Caco-2 (cell line): ENCODE results near the gene CAND2. TPM values are rescaled to one million over a fixed set of nuclear protein-coding genes. Genes with fewer than 3 reads are reported as not detected.

Source experiments
- BruUV-seq: library from RNA; stranded (reverse); fragments of 400-500 nt; replicated peaks from 2 replicates; lab custom pipeline; 2021; lab: Mats Ljungman, UMichigan
- CTCF ChIA-PET: fragments of 300-600 bp; sonication (Branson Sonifier 250); formaldehyde crosslinking; loops from one replicate; lab custom pipeline; 2022; ENCODE audit warnings: antibody characterized with exemption; lab: Charles Lee
- POLR2A ChIA-PET: fragments of 300-600 bp; sonication (Branson Sonifier 250); formaldehyde crosslinking; loops from one replicate; lab custom pipeline; 2022; ENCODE audit warnings: antibody characterized with exemption; lab: Charles Lee
- DNase-seq, 2 experiments: peaks; one replicate each; pipeline versions ENCODE4 v3.0.0 to v3.0.0-alpha.2; 2020 to 2022
- H3K27me3 ChIP-seq: replicated peaks from 2 replicates; pipeline ENCODE4 v1.6.0; 2011; ENCODE audit warnings: low read length; ENCODE audit not compliant: control insufficient read depth, insufficient read depth
- H3K36me3 ChIP-seq: 2 replicates; pipeline ENCODE4 v1.5.1; 2011; ENCODE audit warnings: low read length; ENCODE audit not compliant: control insufficient read depth, insufficient read depth
- H3K4me1 ChIP-seq: fragments of 250-450 bp; sonication (Bioruptor Pico); 2 replicates; pipeline ENCODE4 v1.5.1; 2020; ENCODE audit warnings: mild to moderate bottlenecking
- H3K4me3 ChIP-seq: 2 replicates; pipeline ENCODE4 v1.5.1; 2011; ENCODE audit warnings: low read depth, mild to moderate bottlenecking, control low read depth, low read length
- H3K9me3 ChIP-seq: fragments of 250-450 bp; sonication (Bioruptor Pico); 2 replicates; pipeline ENCODE4 v1.5.1; 2020; ENCODE audit warnings: mild to moderate bottlenecking, moderate library complexity
- H3K27ac Mint-ChIP-seq: one replicate; pipeline ENCODE4 v1.8.0; 2022; ENCODE audit warnings: mixed read lengths; ENCODE audit not compliant: unreplicated experiment
- H3K27me3 Mint-ChIP-seq: one replicate; pipeline ENCODE4 v1.8.0; 2022; ENCODE audit warnings: mixed read lengths; ENCODE audit not compliant: insufficient read depth, unreplicated experiment
- H3K36me3 Mint-ChIP-seq: one replicate; pipeline ENCODE4 v1.8.0; 2022; ENCODE audit warnings: mild to moderate bottlenecking, mixed read lengths; ENCODE audit not compliant: insufficient read depth, unreplicated experiment
- H3K4me1 Mint-ChIP-seq: one replicate; pipeline ENCODE4 v1.8.0; 2022; ENCODE audit warnings: low read depth, mixed read lengths; ENCODE audit not compliant: unreplicated experiment
- H3K4me3 Mint-ChIP-seq: one replicate; pipeline ENCODE4 v1.8.0; 2022; ENCODE audit warnings: mild to moderate bottlenecking, moderate library complexity, mixed read lengths; ENCODE audit not compliant: unreplicated experiment
- H3K9me3 Mint-ChIP-seq: one replicate; pipeline ENCODE4 v1.8.0; 2022; ENCODE audit warnings: mixed read lengths; ENCODE audit not compliant: unreplicated experiment
- CTCF ChIP-seq, 2 experiments: fragments of 200-600 bp in 1 of 2; IDR thresholded peaks; 1 replicate in 1 of 2; 2 replicates in 1 of 2; pipeline versions ENCODE4 v1.5.1 to v1.8.0; 2011 to 2022; ENCODE audit warnings: antibody characterized with exemption in 1 of 2, control low read depth in 1 of 2, inconsistent platforms in 1 of 2, low read depth in 1 of 2, low read length in 1 of 2, mild to moderate bottlenecking in 1 of 2, moderate library complexity in 1 of 2; ENCODE audit not compliant: insufficient read depth in 1 of 2, severe bottlenecking in 1 of 2, unreplicated experiment in 1 of 2
- intact Hi-C: fragments of 100-400 bp; cut with micrococcal nuclease; formaldehyde crosslinking; loops from one replicate; pipeline ENCODE4 v1.10.0; 2022; ENCODE audit not compliant: unreplicated experiment
- total RNA-seq: library from RNA; stranded (reverse); gene quantifications from 2 replicates; pipeline ENCODE4 v1.2.3, GENCODE V29; 2022

CAND2 gene
- total RNA-seq, 1 experiment from 2014 or later = not detected

- Histone ChIP-seq H3K27me3 (no peaks in the 10 kb centered on the region), H3K9me3 (peaks cover 4% of the 10 kb centered on the region; the same call in 1 of the 2 replicates), H3K4me1 (peaks cover 5% of the 10 kb centered on the region; the same call in 1 of the 2 replicates), H3K4me3 (no peak overlapping the region), H3K36me3 (no peaks in the 10 kb centered on the region)
- peaks cover 21% of the 10 kb centered on the region for H3K9me3 Mint-ChIP-seq
- TF ChIP-seq CTCF (IDR thresholded peaks at IDR 0.05; ENCODE audit: insufficient read depth in 1 of 2, low read depth in 1 of 2, low read length in 1 of 2, severe bottlenecking in 1 of 2, unreplicated experiment in 1 of 2) = no peak
- peaks cover 8% of the 10 kb centered on the region for H3K4me1 Mint-ChIP-seq
- ChIA-PET POLR2A (no interaction called here), CTCF (interaction anchor here (0.7 kb wide), 1 partner anchor 22 kb away, joined by 3 read pairs; no protein-coding TSS in a partner anchor)
- DNase-seq = no peak
- no peaks in the 10 kb centered on the region for H3K27me3 Mint-ChIP-seq
- no peak overlapping the region for H3K4me3 Mint-ChIP-seq
- intact Hi-C loops = no loop called here
- no peaks in the 10 kb centered on the region for H3K36me3 Mint-ChIP-seq
- BruUV-seq = no TSS peak
- H3K27ac Mint-ChIP-seq = no peak overlapping the region
These were observed 70.4 kb downstream of the CAND2 start for GRCh38 chr3:12866836-12867235.

- DNase-seq = peak; percentile 84 to 85
- H3K4me1 ChIP-seq = peaks cover 5% of the 10 kb centered on the region; the same call in 1 of the 2 replicates
- no TSS peak for BruUV-seq
- Mint-ChIP-seq H3K9me3 (peaks cover 21% of the 10 kb centered on the region), H3K36me3 (no peaks in the 10 kb centered on the region), H3K27ac (no peak overlapping the region), H3K4me1 (peaks cover 8% of the 10 kb centered on the region), H3K27me3 (no peaks in the 10 kb centered on the region), H3K4me3 (peak overlapping the region; percentile 51)
- no peaks in the 10 kb centered on the region for H3K36me3 ChIP-seq
- ChIA-PET POLR2A (no interaction called here), CTCF (interaction anchor here (0.7 to 1.4 kb wide), 4 partner anchors 10 to 116 kb away, joined by 5 to 13 read pairs (median 5); no protein-coding TSS in a partner anchor)
- H3K27me3 ChIP-seq = no peaks in the 10 kb centered on the region
- H3K9me3 ChIP-seq = peaks cover 4% of the 10 kb centered on the region; the same call in 1 of the 2 replicates
- peak; percentile 83 to 95 for TF ChIP-seq CTCF (IDR thresholded peaks at IDR 0.05; ENCODE audit: insufficient read depth in 1 of 2, low read depth in 1 of 2, low read length in 1 of 2, severe bottlenecking in 1 of 2, unreplicated experiment in 1 of 2)
- intact Hi-C loops = loop anchor here (1.0 kb wide), 3 partner anchors 24 to 127 kb away; no protein-coding TSS in a partner anchor
- no peak overlapping the region for H3K4me3 ChIP-seq
These were observed 71.9 kb downstream of the CAND2 start for GRCh38 chr3:12868039-12869034.

- H3K4me3 ChIP-seq = no peak overlapping the region
- peak in 1 of 2 experiments; percentile 44 for DNase-seq
- peaks cover 5% of the 10 kb centered on the region; the same call in 1 of the 2 replicates for H3K4me1 ChIP-seq
These were observed 72.6 kb downstream of the CAND2 start for GRCh38 chr3:12869035-12869621.

More at GRCh38 chr3:12869035-12869621, 72.6 kb downstream of the CAND2 start:
- Histone ChIP-seq H3K9me3 (peaks cover 4% of the 10 kb centered on the region; the same call in 1 of the 2 replicates), H3K27me3 (no peaks in the 10 kb centered on the region), H3K36me3 (no peaks in the 10 kb centered on the region)
- TF ChIP-seq CTCF (IDR thresholded peaks at IDR 0.05; ENCODE audit: insufficient read depth in 1 of 2, low read depth in 1 of 2, low read length in 1 of 2, severe bottlenecking in 1 of 2, unreplicated experiment in 1 of 2) = no peak
- CTCF ChIA-PET = no interaction called here
- BruUV-seq = no TSS peak
- Mint-ChIP-seq H3K27ac (no peak overlapping the region), H3K27me3 (no peaks in the 10 kb centered on the region), H3K4me1 (peaks cover 8% of the 10 kb centered on the region), H3K36me3 (no peaks in the 10 kb centered on the region), H3K4me3 (no peak overlapping the region), H3K9me3 (peaks cover 21% of the 10 kb centered on the region)
- intact Hi-C loops = no loop called here
- POLR2A ChIA-PET = no interaction called here
